K562 (cell line): ENCODE measurements around the gene TMPRSS11A.

Source experiments
- CREM ChIP-seq: IDR thresholded peaks from 2 replicates; pipeline ENCODE4 v1.6.1; 2014; ENCODE audit warnings: antibody characterized with exemption, low read depth
- NELFE ChIP-seq: IDR thresholded peaks from 2 replicates; pipeline ENCODE4 v1.6.1; 2011; ENCODE audit warnings: mild to moderate bottlenecking; ENCODE audit not compliant: insufficient read depth, insufficient read length
- NR2F6 ChIP-seq: fragments of 450-650 bp; formaldehyde crosslinking; IDR thresholded peaks from 2 replicates; pipeline ENCODE4 v1.4.0; 2020; ENCODE audit warnings: mild to moderate bottlenecking
- POLR2A ChIP-seq: fragments of 450-650 bp; conservative IDR thresholded peaks from 2 replicates; pipeline ENCODE4 v1.6.1; 2016
- TF ChIP-seq, protein P1 (sequence below), 3 experiments: IDR thresholded peaks in 2 of 3; conservative IDR thresholded peaks in 1 of 3; 2 replicates each; pipeline ENCODE4 v1.5.1; 2011 to 2012; ENCODE audit warnings: low read length in 3 of 3, mild to moderate bottlenecking in 3 of 3, control low read depth in 2 of 3, improper control_type of control experiment in 1 of 3, inconsistent platforms in 1 of 3, low read depth in 1 of 3, mixed read lengths in 1 of 3, moderate library complexity in 1 of 3; ENCODE audit not compliant: insufficient read depth in 2 of 3
- TF ChIP-seq, protein P2 (sequence below), 2 experiments: IDR thresholded peaks in 1 of 2; conservative IDR thresholded peaks in 1 of 2; 2 replicates each; pipeline ENCODE4 v1.6.1; 2016; ENCODE audit warnings: low read depth in 2 of 2, mild to moderate bottlenecking in 1 of 2, missing compliant biosample characterization in 1 of 2, missing genetic modification characterization in 1 of 2, moderate library complexity in 1 of 2
- TF ChIP-seq, protein P3 (sequence below): sonication (generic); formaldehyde crosslinking; IDR thresholded peaks from 2 replicates; pipeline ENCODE4 v1.8.1; 2023; ENCODE audit warnings: mild to moderate bottlenecking, missing genetic modification reagents
- TF ChIP-seq, protein P4 (sequence below): fragments of 250-450 bp; sonication (Bioruptor Pico); IDR thresholded peaks from 2 replicates; pipeline ENCODE4 v1.5.0; 2020; ENCODE audit warnings: mild to moderate bottlenecking, borderline replicate concordance
- TF ChIP-seq, protein P5 (sequence below): fragments of 450-650 bp; IDR thresholded peaks from 2 replicates; pipeline ENCODE4 v1.6.1; 2016; ENCODE audit warnings: borderline replicate concordance

DNA sequence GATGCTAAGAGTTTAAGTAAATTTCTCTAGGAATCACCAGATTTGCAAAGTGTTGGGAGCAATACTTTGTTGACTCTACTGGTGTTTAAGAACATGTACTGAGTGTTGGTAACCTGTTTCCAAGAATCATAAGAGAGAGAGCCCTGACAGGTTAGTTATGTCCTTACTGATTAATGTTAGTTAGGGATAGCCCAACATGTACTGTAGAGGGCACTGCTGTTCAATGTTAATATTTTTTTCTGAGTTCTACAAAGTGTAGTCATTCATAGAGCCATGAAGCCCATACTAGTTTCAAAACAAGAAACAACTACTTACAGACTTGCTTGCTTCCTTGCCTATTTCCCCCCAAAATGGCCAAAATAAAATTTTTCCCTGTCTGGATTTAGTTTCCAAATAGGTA is 91.4 kb downstream of the TMPRSS11A start:
- TF ChIP-seq POLR2A: no peak
- TF ChIP-seq, protein P1, sequence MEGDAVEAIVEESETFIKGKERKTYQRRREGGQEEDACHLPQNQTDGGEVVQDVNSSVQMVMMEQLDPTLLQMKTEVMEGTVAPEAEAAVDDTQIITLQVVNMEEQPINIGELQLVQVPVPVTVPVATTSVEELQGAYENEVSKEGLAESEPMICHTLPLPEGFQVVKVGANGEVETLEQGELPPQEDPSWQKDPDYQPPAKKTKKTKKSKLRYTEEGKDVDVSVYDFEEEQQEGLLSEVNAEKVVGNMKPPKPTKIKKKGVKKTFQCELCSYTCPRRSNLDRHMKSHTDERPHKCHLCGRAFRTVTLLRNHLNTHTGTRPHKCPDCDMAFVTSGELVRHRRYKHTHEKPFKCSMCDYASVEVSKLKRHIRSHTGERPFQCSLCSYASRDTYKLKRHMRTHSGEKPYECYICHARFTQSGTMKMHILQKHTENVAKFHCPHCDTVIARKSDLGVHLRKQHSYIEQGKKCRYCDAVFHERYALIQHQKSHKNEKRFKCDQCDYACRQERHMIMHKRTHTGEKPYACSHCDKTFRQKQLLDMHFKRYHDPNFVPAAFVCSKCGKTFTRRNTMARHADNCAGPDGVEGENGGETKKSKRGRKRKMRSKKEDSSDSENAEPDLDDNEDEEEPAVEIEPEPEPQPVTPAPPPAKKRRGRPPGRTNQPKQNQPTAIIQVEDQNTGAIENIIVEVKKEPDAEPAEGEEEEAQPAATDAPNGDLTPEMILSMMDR (IDR thresholded peaks at IDR 0.05 in 2 of 3, conservative IDR thresholded peaks at IDR 0.05 in 1 of 3; ENCODE audit: insufficient read depth in 2 of 3, low read depth in 1 of 3, low read length in 3 of 3): peak; percentile 16 to 60 (median 43); a peak in 4 of 6 replicates
- TF ChIP-seq CREM: no peak
- TF ChIP-seq, protein P2, sequence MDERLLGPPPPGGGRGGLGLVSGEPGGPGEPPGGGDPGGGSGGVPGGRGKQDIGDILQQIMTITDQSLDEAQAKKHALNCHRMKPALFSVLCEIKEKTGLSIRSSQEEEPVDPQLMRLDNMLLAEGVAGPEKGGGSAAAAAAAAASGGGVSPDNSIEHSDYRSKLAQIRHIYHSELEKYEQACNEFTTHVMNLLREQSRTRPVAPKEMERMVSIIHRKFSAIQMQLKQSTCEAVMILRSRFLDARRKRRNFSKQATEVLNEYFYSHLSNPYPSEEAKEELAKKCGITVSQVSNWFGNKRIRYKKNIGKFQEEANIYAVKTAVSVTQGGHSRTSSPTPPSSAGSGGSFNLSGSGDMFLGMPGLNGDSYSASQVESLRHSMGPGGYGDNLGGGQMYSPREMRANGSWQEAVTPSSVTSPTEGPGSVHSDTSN (CRISPR knock-in tag; IDR thresholded peaks at IDR 0.05; ENCODE audit: low read depth): no peak
- TF ChIP-seq, protein P2 (tag; conservative IDR thresholded peaks at IDR 0.05; ENCODE audit: low read depth): peak; percentile 57
- TF ChIP-seq, protein P3, sequence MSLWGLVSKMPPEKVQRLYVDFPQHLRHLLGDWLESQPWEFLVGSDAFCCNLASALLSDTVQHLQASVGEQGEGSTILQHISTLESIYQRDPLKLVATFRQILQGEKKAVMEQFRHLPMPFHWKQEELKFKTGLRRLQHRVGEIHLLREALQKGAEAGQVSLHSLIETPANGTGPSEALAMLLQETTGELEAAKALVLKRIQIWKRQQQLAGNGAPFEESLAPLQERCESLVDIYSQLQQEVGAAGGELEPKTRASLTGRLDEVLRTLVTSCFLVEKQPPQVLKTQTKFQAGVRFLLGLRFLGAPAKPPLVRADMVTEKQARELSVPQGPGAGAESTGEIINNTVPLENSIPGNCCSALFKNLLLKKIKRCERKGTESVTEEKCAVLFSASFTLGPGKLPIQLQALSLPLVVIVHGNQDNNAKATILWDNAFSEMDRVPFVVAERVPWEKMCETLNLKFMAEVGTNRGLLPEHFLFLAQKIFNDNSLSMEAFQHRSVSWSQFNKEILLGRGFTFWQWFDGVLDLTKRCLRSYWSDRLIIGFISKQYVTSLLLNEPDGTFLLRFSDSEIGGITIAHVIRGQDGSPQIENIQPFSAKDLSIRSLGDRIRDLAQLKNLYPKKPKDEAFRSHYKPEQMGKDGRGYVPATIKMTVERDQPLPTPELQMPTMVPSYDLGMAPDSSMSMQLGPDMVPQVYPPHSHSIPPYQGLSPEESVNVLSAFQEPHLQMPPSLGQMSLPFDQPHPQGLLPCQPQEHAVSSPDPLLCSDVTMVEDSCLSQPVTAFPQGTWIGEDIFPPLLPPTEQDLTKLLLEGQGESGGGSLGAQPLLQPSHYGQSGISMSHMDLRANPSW (CRISPR knock-in tag): no peak
- TF ChIP-seq, protein P4, sequence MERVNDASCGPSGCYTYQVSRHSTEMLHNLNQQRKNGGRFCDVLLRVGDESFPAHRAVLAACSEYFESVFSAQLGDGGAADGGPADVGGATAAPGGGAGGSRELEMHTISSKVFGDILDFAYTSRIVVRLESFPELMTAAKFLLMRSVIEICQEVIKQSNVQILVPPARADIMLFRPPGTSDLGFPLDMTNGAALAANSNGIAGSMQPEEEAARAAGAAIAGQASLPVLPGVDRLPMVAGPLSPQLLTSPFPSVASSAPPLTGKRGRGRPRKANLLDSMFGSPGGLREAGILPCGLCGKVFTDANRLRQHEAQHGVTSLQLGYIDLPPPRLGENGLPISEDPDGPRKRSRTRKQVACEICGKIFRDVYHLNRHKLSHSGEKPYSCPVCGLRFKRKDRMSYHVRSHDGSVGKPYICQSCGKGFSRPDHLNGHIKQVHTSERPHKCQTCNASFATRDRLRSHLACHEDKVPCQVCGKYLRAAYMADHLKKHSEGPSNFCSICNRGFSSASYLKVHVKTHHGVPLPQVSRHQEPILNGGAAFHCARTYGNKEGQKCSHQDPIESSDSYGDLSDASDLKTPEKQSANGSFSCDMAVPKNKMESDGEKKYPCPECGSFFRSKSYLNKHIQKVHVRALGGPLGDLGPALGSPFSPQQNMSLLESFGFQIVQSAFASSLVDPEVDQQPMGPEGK (CRISPR knock-in tag): no peak
- no peak for TF ChIP-seq NR2F6 (CRISPR knock-in tag)
- TF ChIP-seq, protein P5, sequence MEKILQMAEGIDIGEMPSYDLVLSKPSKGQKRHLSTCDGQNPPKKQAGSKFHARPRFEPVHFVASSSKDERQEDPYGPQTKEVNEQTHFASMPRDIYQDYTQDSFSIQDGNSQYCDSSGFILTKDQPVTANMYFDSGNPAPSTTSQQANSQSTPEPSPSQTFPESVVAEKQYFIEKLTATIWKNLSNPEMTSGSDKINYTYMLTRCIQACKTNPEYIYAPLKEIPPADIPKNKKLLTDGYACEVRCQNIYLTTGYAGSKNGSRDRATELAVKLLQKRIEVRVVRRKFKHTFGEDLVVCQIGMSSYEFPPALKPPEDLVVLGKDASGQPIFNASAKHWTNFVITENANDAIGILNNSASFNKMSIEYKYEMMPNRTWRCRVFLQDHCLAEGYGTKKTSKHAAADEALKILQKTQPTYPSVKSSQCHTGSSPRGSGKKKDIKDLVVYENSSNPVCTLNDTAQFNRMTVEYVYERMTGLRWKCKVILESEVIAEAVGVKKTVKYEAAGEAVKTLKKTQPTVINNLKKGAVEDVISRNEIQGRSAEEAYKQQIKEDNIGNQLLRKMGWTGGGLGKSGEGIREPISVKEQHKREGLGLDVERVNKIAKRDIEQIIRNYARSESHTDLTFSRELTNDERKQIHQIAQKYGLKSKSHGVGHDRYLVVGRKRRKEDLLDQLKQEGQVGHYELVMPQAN: no peak
- TF ChIP-seq NELFE: no peak
